HG03045 (cell line): ENCODE measurements around the gene PFN1.

Experiments used
- ATAC-seq: cut with Tn5 transposase; IDR thresholded peaks from one replicate; pipeline ENCODE4 v1.9.1; 2021; ENCODE audit warnings: mild to moderate bottlenecking, moderate library complexity; ENCODE audit not compliant: unreplicated experiment

Gene PFN1

DNA sequence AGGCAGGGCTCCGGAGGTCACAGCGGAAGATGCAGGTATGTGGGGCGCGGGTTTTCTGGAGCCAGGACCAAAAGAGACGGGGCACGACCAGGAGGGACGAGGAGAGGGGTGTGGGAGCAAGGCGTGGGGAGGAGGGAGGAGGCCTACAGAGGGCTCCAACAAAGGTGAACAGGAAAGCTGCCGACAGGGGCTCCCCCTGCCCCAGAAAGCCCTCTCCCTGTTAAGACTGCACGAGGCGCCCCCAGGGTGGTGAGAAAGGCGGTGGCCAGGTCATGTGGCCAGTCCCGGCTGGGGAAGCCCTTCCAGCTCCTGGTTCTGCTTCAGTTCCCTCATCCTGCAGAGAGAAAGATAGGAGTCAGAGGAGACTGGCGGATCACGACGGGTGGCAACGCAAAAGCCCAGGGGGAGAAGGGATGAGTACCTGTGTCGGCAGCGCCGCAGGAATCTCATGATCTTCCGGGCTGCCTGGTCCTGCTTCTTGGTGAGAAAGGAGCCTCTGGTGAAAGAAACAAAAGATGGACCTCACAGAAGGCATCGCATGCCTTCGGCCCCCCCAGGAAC is 20.2 kb upstream of the PFN1 start:
- ATAC-seq, result no peak

- ATAC-seq, result peak; percentile 65
Measured at GRCh38 chr17:4967539-4968485, 19.5 kb upstream of the PFN1 start, which contains the start of gene SPAG7. SPAG7 (minus strand) TSS chr17:4967817; CDS start chr17:4967804, 13 bp downstream.

DNA sequence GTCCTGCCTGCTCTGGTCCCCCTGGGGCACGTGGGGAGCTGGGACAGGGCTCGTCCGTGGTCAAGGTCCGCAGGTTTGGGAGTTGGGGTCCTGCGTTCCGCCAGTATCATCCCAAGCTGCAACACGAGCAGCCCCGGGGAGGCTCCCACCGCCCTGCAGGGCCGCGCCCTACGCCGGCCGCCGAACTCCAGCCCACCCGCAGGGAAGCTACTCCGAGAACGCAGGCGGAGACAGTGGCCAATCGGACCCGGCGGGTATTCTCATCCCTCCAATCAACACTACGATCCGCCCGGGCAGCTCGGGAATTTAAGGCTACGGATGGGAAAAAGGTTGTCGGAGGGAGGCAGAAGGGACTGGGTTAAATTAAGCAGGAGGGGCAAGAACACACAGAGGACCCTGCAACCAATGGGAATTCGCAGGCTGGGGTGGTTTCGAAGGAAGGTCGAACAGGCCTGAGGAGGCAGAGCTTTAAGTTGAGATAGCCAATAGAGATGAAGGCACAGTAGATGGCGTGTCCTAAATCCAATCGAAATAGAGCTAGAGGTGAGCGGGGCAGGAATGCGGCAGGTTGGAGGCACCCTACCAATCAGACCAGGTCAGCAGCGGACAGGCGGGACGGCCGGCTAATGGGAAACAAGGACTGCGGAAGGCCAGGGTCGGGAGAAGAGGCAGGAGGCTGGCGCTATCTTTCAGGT is 18.7 kb upstream of the PFN1 start:
- peak; percentile 81 for ATAC-seq

- ATAC-seq, result no peak
Measured at GRCh38 chr17:4965311-4965986, 17.1 kb upstream of the PFN1 start.

DNA sequence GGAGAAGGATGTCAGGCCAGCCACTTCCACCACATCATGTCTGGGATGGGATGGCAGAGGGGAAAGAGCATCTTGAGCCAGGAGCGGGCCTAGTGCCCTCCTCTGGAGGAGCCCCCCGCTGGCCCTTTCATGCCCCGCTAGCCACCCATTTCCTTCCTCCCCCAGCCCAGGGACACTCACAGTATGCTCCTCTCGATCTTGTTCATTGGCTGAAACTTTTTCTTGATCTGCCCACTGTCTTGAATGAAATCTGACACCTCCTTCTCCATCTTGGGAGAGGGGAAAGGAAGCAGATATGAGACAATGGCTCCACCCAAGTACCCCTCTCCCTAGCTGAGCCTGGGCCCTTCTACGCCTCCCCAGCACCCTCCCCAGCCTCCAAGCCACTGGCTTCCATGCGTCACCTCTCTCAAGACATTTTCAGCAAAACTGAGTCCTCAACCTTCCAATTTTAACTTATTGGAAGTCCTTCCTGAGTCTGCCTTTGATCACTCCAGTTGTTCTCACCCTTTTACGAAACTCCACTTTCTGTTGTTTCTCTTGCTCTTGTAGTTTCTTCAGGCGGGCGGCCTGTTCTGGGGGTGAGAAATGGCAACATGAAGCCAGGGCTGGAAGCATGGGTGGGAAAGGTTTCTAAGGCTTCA is 12.1 kb upstream of the PFN1 start:
- ATAC-seq, result no peak

DNA sequence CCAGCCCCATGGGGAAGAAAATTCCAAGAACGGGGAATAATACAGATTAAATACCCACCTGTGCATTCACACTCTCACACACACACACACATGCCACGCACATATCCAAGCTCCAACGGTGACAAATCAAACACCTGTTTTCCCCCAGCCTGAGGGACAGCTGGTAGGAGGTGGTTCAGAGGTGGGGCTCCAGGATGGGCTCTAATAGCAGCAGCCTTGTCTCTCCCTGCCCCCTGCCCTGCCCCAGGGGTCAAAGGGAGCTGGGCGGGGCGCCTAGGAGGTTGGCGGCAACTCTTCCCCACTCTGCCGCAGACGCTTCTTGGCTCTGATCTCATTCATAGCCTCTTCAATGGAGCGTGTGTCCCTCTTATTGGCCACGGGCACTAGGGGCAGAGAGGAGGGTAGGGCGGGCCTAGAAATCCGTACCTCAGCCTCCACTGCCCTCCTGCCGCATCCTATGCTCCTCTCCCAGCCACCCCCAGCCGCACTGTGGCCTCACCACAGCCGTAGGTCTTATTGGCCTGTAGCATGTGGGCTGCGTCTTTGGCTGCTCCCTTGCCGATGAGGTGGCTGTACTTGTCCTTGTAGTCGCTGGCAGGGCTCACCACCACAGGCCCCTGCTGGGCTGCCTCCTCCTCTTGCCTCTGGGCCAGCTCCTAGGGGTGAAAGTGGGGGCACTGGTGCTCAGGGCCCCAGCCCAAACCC is 11.1 kb upstream of the PFN1 start:
- ATAC-seq, result no peak

- ATAC-seq, result no peak
Measured at GRCh38 chr17:4958102-4958501, 9.8 kb upstream of the PFN1 start.

DNA sequence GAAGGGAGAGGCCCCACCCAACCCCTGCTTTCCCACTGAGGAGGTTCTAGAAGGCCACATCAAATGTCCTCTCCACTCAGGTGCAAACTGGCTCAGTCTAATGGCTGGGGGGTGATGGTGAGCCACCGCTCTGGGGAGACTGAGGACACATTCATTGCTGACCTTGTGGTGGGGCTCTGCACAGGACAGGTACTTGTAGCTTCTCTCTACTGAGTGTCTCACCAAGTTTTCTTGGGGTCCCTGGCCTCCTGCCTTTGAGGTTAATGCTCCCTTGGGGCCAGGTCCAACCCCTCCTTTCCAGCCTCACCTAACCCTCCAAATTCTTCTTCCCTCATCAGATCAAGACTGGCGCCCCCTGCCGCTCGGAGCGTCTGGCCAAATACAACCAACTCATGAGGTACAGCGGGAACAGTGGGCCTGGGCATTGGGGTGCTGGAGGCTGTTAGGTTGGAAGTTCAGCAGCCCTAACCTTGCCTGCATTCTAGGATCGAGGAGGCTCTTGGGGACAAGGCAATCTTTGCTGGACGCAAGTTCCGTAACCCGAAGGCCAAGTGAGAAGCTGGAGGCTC is 8.2 kb upstream of the PFN1 start:
- no peak for ATAC-seq

DNA sequence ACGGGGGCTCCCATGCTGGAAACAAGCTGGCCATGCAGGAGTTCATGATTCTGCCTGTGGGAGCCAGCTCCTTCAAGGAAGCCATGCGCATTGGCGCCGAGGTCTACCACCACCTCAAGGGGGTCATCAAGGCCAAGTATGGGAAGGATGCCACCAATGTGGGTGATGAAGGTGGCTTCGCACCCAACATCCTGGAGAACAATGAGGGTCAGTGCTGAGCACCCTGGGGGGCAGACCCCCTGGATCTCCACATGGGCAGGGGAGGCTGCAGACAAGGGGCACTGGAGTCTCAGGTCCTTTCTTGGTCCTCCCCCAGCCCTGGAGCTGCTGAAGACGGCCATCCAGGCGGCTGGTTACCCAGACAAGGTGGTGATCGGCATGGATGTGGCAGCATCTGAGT is 6.8 kb upstream of the PFN1 start:
- no peak for ATAC-seq

- no peak for ATAC-seq
Measured at GRCh38 chr17:4953451-4953961, 5.2 kb upstream of the PFN1 start.

DNA sequence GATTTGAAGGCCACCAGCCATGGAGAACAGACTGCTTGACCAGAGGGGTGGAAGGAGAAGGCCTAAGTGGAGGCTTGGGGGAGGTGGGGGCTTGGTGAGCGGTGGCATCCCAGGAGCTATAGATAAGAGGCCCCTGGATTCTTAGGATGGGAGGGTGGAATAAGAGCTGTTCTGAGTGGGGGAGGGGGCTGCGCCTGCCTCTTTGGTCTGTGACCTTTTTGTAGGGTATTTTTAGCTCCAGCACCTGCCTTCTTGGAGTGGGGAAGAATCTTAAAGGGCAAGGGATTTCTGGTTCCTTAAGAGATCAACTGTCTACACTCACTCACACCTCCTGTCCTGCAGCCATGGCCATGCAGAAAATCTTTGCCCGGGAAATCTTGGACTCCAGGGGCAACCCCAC is 3.2 kb upstream of the PFN1 start:
- no peak for ATAC-seq

- ATAC-seq, result no peak
Measured at GRCh38 chr17:4950746-4951204, 2.4 kb upstream of the PFN1 start, which contains the start of gene ENO3. ENO3 (plus strand) TSS chr17:4951119; CDS start chr17:4951830, 711 bp downstream.

DNA sequence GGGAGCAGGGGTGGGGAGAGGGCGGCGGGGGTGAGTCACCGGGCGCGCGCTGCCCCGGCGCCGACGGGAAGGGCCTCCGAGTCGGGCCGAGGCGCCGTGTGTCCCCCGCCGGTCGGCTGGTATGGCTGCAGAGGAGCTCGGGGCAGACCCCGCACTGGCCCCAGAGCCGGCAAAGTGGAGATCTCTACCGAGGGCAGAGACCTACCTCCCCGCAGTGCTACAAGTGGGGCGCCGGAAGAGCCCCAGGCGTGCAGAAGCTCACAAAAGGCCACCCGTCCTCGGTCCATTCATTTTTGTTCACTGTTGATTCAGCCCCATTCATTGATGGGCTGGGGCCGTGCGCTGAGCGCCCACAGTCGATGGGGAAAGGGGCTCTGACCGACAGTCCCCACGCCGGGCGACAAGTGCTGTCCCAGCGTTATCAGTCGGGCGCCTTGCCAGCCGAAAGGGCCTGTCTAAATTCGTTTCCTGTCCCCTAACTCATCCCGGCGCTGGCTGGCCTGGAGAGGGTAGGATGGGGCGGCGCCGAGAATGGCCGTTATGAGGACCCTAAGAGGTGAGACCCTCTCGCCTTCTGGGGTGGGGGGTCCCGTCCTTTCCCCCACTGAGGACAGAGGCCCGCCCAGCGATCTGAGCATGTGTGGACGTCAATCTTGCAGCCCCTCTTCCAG is 1.9 kb upstream of the PFN1 start:
- ATAC-seq, result peak; percentile 5

- peak; percentile 32 for ATAC-seq
Measured at GRCh38 chr17:4949321-4950074, 1.2 kb upstream of the PFN1 start.

DNA sequence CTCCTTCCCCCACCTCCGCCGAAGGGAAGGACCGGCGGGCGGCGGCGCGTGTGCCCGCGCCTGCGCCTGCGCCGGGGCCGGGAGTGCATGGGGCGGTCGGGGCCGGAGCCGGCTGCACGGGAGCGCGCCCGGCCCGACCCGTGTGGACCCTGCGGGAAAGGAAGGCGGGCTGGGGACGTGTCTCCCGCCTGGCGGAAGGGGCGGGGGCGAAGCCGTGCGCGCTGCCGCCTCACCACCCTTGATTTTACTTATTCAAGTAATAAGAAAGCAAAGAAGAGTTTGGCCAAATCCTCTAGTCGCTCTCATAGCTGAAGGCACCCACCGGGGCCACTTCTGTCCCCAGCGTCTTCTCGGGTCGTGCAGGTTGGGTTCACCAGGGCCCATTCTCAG is 596 bp upstream of the PFN1 start:
- peak; percentile 35 for ATAC-seq

- ATAC-seq, result peak; percentile 21
Measured at GRCh38 chr17:4947411-4948165, 742 bp downstream of the PFN1 start.

DNA sequence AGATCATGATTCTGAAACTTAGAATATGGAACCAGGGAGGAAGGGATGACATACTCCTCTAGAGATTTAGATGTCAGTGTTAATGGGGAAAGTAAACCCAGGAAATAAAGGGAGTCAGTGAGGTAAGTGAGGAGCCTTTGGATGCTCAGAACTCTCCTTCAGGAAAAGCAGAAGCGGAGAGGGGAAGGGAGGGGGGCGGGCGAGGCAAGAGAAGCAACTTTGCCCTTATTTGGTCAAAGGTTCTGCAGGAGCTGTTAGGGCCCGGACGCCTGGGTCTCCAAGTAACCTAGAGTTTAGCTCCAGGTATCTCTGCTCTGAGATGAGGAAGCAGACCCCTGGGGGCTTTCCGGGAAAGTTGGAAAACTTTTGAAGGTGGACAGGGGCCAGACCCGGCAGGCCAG is 1.3 kb downstream of the PFN1 start:
- no peak for ATAC-seq
